Measurements from ENCODE around the gene TBC1D1.

Gene TBC1D1

DNA sequence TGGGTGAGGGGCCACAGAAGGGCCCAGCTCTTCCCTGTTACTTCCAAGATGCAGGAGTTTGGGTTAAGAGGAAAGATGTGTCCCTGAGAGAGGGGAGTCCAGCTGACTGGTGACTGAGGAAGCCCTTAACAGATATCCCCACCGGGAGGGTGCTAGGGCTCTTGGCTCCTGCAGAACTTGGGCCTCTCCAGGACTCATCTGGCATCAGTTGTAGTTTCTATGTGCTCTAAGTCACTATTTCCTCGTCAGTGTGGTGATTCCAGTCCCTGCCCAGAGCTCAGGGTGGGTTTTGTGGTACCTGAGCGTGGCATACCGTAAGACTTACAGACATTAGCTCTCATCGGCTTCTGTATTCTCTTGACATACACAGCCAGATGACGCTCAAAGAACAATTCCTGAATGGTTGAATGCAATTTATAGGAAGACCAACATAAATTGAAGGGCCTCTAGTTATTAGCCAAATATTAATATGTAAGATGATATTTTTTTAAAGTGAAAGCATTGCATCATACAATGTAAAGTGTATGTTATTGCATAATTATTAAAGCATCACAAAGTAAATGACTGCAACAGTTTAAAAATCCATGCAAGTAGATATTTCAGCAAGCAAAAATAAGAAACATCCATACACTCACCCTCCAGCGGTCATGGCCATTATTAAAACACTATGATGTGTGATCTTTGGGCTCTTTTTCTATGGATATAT lies 264.9 kb downstream of the TBC1D1 start:
- TF ChIP-seq, protein P1, sequence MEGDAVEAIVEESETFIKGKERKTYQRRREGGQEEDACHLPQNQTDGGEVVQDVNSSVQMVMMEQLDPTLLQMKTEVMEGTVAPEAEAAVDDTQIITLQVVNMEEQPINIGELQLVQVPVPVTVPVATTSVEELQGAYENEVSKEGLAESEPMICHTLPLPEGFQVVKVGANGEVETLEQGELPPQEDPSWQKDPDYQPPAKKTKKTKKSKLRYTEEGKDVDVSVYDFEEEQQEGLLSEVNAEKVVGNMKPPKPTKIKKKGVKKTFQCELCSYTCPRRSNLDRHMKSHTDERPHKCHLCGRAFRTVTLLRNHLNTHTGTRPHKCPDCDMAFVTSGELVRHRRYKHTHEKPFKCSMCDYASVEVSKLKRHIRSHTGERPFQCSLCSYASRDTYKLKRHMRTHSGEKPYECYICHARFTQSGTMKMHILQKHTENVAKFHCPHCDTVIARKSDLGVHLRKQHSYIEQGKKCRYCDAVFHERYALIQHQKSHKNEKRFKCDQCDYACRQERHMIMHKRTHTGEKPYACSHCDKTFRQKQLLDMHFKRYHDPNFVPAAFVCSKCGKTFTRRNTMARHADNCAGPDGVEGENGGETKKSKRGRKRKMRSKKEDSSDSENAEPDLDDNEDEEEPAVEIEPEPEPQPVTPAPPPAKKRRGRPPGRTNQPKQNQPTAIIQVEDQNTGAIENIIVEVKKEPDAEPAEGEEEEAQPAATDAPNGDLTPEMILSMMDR (IDR thresholded peaks at IDR 0.05; ENCODE audit: low read depth, low read length, missing control alignments): no peak
- no peak overlapping the region for H3K4me3 ChIP-seq (ENCODE audit: low read depth, low read length)
- in situ Hi-C loops (cut with HindIII; ENCODE audit: low sequenced_read_pairs): no loop called here
- no peak for DNase-seq (ENCODE audit: low read depth)

DNA sequence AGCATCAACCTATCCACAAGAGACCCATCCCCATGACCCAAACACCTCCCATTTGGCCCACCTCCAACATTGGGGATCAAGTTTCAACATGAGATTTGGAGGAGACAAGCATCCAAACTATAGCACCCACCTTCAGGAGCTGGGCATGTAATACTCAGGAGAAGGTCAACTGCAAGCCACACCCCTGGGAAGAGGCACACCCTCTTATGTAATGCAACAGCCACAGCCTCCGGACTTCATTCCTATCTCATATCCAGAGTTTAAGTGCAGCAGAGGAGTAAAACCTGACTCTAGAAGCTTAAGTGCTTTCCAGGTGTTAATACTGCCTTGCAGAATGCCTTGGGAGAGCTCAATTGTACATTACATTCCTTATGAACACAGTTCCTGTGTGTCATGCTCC lies 266.7 kb downstream of the TBC1D1 start:
- in situ Hi-C loops (cut with HindIII; ENCODE audit: low sequenced_read_pairs): no loop called here
- TF ChIP-seq, protein P1 (IDR thresholded peaks at IDR 0.05; ENCODE audit: low read depth, low read length, missing control alignments): no peak
- DNase-seq (ENCODE audit: low read depth): no peak
- H3K4me3 ChIP-seq (ENCODE audit: low read depth, low read length): no peak overlapping the region

DNA sequence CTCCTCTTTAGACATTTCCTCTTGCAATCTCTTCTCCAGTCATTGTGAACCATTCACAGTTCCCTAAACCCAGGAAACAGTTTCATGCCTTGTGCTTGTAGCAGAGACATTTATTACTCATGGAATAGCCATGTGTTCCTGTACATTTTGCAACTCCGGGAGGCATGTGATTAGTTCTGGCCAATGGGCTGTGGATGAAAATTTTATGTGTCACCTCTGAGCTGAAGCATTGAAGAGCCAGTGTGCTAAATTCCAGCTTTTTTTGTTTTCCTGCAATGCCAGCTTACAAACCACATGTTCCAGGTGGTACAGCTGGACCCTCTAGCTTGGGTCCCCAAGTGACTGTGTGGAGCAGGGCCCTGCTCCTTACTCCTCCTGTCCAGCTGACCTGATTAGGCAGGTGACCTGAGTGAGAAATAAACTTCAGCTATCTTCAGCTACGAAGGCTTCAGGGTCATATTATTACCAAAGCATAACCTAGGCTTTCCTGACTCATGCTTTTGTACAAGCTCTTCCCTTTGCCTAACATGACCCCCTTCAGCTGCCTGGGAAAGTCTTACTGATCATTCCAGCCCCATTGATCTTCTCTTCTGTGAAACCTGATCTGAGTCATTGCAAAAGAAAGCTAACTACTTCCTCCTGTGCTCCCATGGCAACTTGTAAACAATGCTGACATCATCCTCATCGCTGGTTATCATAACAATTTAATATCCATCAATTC lies 269.8 kb downstream of the TBC1D1 start:
- TF ChIP-seq, protein P1 (IDR thresholded peaks at IDR 0.05; ENCODE audit: low read depth, low read length, missing control alignments): no peak
- peak; percentile 86 for DNase-seq (ENCODE audit: low read depth)
- H3K4me3 ChIP-seq (ENCODE audit: low read depth, low read length): no peak overlapping the region
- in situ Hi-C loops (cut with HindIII; ENCODE audit: low sequenced_read_pairs): loop anchor here (5.0 kb wide), 1 partner anchor 78 kb away; no protein-coding TSS in a partner anchor

DNA sequence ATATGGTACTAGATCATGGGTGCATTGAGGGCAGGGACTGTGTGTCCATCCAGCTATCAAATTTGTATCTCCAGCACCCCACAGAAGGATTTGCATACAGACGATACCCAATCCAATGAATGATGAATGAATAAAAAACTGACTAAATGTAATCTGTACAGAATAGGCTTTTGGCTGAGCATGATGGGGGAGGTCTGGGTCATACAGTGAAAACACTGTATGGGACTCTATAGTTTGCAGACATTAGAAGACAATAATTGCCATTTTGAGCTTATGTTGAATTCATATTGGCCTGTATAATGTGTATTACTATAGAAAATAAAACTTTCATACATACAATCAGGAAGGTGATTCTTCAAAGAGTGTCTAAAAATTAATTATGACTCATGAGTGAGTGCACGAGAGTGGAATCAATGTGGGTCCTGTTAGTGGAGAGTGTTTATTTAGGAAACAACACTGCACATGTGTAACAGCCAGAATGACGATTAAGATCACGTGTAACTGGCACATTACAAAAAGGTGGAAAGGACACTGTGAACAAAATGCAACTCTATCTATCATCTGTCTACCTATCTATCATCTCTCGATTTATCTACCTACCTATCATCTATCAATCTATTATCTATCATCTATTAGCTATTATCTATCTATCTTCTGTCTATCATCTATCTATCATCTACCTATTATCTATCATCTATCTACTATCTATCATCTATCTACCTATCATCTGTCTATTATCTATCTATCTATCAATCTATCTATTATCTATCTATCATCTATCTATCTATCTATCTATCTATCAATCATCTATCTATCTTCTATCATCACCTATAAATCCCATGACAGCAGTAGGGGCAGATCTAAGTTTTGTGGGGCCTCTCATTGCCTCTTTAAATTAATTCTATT lies 270.6 kb downstream of the TBC1D1 start:
- in situ Hi-C loops (cut with HindIII; ENCODE audit: low sequenced_read_pairs): loop anchor here (5.0 kb wide), 1 partner anchor 79 kb away; no protein-coding TSS in a partner anchor
- TF ChIP-seq, protein P1 (IDR thresholded peaks at IDR 0.05; ENCODE audit: low read depth, low read length, missing control alignments): no peak
- DNase-seq (ENCODE audit: low read depth): no peak
- no peak overlapping the region for H3K4me3 ChIP-seq (ENCODE audit: low read depth, low read length)

DNA sequence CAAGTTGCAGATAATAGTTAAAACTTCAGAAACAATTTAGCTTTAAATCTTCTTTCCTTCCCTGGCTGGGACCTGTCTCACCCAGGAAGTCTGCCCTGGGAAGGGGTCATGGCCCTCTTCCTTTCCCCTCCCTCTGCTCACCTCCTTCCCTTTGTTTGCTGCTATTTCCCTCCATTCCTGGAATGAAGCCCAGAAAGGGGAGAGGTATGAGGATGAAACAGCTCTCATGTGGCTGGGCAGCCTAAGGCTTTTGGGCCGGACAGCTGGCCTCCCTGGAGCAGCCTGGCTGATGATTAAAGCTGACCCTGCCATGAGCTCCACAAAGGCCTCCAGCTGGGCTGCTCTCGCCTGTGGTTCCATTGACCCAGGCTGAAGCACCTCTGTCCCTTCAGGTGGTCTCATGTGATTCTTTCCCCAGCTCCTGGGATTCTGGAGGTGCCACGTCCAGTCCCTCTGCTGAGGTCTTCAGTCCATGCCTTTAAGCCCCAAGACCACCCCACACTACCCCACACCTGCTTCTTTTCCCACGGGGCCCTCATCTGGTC lies 271.4 kb downstream of the TBC1D1 start:
- in situ Hi-C loops (cut with HindIII; ENCODE audit: low sequenced_read_pairs): loop anchor here (5.0 kb wide), 1 partner anchor 80 kb away; no protein-coding TSS in a partner anchor
- DNase-seq (ENCODE audit: low read depth): peak; percentile 86
- TF ChIP-seq, protein P1 (IDR thresholded peaks at IDR 0.05; ENCODE audit: low read depth, low read length, missing control alignments): no peak

More for the DNA sequence above, 271.4 kb downstream of the TBC1D1 start:
- H3K4me3 ChIP-seq (ENCODE audit: low read depth, low read length): no peak overlapping the region

All from astrocyte of the cerebellum (primary cell).